NCI-H187 treated with DMSO at 0.1 percent for 48 hours (cell line): ENCODE measurements around the gene ETV3.
A peak's percentile ranks its signal among the peaks of the same experiment; 100 is the strongest.

Experiments
- DNase-seq: peaks from one replicate; lab custom pipeline; 2025; lab: John Stamatoyannopoulos, UW

ETV3 gene

DNA sequence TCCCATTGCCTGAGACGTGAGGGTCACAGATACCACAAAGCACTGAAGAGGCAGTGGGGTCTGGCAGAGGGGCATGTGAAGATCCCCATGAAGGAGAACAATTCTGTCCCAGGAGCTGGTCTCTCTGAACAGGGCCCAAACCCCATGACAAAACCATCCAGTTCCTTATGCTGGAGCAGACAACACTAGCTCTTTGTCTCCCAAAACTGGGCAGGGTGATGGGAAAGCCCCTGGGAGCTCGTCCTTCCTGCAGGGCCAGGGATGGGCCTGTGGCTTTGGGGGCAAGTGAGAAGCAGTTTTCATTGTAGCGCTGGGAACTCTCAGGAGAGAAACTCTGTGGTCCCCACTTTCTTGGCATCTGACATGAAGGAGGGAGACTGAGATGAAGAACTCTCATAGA lies 47.4 kb downstream of the ETV3 start:
- no peak for DNase-seq

DNA sequence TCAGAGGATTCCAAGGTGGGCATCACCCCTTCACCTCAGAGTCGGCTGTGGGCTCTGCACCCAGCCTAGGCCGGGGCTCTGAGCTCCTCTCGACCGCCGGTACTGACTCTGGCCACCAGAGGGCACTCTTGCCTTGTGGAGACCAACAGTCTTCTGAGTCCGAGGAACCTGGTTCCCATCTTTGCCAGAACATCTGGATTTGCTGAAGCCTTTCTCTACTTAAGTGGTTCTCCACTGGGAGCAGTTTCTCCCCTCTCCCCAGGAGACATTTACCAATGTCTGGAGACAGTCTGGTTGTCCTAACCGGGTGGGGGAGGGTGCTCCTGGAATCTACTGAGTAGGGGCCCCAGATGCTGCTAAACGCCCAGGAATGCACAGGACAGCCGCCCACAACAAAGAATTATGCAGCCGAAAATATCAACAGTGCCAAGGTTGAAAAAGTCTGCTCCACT lies 48.0 kb downstream of the ETV3 start:
- peak; percentile 72 for DNase-seq

DNA sequence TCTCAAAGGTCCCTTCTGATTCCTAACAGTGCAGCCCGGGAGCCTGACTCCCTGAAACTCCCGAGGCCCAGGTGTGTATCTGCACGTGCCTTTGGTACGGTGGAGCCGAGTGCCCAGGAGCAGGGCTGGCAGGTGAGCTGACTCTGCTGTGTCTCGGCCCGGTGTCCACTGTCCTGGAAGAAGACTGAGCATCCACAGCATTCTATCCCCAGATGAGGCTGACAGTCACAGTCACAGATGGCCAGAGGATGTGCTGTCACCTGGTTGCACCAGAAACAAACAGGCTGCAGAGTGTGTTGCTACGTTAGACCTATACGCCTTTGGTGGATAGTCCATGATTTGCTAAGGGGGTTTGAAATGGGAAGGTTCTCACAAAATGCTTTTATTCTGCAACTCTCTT lies 48.4 kb downstream of the ETV3 start:
- DNase-seq, result no peak

DNA sequence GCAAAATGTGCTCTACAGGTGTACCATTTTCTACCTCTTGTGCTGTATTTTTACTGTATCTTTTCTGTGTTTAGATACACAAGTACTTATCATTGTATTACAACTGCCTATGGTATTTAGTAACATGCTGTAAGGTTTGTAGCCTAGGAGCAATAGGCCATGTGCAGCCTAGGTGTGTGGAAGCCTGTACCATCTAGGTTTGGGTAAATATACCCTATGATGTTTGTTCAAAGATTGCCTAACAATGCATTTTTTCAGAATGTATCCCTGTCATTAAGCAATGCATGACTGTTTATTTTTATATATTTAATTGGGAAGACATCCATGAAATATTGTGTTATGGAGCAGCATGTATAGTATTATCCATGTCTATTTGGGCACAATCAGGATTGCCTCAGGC lies 49.6 kb downstream of the ETV3 start:
- DNase-seq, result no peak

DNA sequence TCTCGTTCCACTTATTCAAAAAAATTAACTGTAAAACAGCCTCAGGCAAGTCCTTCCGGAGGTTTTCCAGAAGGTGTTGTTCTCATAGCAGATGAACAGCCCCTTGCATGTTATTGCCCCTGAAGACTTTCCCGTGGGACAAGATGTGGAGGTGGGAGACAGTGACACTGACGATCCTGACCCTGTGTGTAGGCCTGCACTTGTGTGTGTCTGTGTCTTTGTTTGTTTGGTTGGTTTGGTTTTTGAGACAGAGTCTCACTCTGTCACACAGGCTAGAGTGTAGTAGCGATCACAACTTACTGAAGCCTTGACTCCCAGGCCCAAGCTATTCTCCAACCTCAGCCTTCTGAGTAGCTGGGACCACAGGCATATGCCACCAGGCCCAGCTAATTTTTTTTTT lies 51.2 kb downstream of the ETV3 start:
- DNase-seq, result no peak

DNA sequence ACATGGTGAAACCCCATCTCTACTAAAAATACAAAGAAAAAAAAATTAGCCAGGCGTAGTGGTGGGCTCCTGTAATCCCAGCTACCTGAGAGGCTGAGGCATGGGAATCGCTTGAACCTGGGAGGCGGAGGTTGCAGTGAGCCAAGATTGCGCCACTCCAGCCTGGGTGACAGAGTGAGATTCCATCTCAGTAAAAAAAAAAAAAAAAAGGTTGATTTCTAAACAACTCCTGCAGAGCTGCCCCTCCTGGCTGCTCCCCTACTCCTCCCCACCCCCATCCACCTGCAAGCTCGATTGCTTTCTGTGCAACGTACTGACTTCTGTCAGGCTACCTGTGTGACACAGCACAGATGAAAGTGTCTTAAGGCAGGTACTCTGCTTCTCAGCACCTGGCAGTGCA lies 51.9 kb downstream of the ETV3 start:
- DNase-seq, result no peak

DNA sequence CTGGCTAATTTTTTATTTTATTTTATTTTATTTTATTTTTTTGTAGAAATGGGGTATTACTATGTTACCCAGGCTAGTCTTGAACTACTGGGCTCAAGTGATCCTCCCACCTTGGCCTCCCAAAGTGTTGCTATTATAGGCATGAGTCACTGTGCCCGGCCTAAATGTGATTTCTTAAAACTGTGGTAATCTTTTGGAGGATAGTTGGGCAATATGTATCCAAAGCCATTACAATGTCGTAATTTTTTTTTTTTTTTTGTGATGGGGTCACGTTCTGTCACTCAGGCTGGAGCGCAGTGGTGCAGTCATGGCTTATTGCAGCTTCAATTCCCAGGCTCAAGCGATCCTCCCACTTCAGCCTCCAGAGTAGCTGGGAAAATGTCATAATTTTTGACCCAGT lies 52.8 kb downstream of the ETV3 start:
- DNase-seq, result no peak

DNA sequence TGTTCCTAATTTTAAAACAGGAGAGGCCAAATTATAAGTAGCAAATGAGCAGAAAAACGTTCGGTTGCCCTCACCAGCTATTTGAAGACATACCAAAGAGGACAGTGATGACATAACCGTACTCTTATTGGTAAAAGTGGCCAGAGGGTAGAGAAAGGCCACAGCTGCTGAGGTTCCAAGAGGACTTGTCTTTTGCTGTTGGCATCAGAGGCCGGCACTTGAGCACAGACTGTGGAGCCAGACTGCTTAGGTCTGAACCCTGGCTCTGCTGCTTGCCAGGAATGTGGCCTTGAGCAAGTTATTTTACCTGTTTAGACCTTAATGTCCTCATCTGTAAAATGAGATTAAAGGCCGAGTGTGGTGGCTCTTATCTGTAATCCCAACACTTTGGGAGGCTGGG lies 53.5 kb downstream of the ETV3 start:
- no peak for DNase-seq

DNA sequence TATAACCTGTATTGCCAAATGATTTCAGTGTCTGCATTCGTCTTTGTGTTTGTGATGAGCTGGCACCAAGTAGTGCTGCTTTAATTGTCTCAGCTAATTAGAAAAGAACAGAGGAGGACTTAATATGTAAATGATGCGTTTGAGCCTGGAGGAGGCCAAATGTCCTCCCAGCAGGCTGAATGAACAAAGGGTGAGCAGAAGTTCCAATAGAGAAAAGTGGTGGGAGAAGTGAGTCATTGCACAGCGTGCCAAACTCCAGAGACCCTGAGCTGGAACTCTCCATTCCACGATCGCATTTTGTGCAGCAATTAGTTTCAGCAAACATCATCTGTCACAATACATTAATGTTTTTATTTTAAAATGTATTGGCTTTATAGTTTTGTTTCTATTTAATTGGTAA lies 56.5 kb downstream of the ETV3 start:
- no peak for DNase-seq

DNA sequence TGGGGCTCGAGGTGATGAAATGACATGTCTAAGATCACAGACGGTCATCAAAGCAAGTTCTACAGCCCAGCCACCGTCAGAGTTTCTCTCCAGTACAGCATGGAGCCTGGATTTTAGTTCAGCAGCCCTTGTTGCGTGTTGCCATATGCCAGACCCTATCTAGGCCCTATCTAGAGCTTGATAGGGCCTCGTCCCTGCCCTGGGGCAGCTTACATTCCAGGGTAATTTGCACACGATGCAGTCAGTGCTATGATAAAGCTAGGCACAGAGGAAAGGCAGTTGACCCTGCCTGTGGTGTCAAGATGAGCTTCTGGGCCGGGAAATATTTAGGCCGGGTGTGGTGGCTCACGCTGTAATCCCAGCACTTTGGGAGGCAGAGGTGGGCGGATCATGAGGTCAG lies 57.5 kb downstream of the ETV3 start:
- no peak for DNase-seq

DNA sequence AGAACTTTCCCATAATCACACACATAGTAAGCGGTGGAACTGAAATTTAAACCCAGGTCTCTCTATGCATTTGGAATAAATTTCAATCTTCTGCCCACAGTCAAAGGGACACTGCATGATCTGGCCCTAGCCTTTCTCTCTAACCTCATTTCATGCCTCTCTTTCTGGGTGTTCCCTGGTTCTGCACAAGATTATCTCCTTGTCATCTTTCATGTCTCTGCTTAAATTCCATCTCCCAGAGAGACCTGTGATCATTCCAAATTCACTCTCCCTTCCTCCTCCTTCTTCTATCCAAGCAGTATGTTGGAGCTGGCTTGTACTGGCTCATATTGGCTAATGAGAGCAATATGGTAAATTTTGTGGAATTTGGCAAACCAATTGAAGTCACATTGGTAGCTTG lies 60.8 kb downstream of the ETV3 start:
- DNase-seq, result no peak

DNA sequence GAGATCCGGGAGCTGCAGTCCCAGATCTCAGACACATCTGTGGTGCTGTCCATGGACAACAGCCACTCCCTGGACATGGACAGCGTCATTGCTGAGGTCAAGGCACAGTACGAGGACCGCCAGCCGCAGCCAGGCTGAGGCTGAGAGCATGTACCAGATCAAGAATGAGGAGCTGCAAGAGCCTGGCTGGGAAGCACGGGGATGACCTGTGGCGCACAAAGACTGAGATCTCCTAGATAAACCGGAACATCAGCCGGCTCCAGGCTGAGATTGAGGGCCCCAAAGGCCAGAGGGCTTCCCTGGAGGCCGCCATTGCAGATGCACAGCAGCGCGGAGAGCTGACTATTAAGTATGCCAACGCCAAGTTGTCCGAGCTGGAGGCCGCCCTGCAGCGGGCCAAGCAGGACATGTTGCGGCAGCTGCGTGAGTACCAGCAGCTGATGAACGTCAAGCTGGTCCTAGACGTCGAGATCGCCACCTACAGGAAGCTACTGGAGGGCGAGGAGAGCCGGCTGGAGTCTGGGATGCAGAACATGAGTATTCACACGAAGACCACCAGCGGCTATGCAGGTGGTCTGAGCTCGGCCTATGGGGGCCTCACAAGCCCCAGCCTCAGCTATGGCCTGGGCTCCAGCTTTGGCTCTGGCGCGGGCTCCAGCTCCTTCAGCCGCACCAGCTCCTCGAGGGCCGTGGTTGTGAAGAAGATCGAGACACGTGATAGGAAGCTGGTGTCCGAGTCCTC lies 64.1 kb downstream of the ETV3 start:
- DNase-seq, result no peak
